ENCODE results near the gene HTR2C.

Gene HTR2C

DNA sequence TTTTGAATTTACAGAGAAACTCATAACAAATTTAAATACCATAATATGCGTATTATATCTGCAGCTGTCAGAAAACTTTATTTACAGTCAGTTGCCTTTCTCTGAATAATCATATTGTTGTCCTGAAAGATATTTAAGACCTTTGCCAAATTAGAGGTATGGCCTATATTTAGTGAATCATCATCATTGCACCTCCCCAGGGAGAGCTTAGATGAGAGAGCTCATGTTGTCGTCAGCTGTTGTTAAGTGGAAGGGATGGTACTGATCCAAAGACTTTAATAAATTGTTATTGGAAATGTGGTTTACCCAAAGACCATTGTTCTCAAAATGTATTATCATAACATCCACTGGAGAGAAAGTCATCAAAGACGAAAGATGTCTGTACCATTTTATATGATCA lies 128.6 kb downstream of the HTR2C start:
- no peak overlapping the region for H3K4me3 ChIP-seq (ENCODE audit: low read length)
- DNase-seq (ENCODE audit: low read depth), result no peak
- TF ChIP-seq, protein P1, sequence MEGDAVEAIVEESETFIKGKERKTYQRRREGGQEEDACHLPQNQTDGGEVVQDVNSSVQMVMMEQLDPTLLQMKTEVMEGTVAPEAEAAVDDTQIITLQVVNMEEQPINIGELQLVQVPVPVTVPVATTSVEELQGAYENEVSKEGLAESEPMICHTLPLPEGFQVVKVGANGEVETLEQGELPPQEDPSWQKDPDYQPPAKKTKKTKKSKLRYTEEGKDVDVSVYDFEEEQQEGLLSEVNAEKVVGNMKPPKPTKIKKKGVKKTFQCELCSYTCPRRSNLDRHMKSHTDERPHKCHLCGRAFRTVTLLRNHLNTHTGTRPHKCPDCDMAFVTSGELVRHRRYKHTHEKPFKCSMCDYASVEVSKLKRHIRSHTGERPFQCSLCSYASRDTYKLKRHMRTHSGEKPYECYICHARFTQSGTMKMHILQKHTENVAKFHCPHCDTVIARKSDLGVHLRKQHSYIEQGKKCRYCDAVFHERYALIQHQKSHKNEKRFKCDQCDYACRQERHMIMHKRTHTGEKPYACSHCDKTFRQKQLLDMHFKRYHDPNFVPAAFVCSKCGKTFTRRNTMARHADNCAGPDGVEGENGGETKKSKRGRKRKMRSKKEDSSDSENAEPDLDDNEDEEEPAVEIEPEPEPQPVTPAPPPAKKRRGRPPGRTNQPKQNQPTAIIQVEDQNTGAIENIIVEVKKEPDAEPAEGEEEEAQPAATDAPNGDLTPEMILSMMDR (conservative IDR thresholded peaks at IDR 0.05; ENCODE audit: low read length), result no peak

DNA sequence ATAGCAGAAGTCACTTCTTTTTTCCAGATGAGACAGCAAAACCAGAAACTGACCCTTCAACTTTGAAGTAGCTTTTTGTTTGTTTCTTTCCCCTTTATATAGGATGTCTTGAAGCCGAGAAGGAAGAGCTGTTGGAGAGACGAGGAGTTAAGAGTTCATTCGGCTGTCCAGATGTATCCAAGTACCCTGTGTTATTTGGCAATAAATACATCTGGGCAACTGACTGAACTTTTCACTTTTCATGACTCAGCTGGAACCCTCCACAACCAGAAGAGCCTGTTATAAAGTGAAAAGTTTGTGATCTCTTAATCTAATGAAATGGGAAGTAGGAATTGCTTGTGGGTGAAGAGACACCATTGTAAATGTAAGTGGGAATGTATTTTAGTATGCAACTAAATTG lies 131.2 kb downstream of the HTR2C start:
- no peak overlapping the region for H3K4me3 ChIP-seq (ENCODE audit: low read length)
- peak; percentile 20 for DNase-seq (ENCODE audit: low read depth)
- TF ChIP-seq, protein P1 (conservative IDR thresholded peaks at IDR 0.05; ENCODE audit: low read length), result no peak

DNA sequence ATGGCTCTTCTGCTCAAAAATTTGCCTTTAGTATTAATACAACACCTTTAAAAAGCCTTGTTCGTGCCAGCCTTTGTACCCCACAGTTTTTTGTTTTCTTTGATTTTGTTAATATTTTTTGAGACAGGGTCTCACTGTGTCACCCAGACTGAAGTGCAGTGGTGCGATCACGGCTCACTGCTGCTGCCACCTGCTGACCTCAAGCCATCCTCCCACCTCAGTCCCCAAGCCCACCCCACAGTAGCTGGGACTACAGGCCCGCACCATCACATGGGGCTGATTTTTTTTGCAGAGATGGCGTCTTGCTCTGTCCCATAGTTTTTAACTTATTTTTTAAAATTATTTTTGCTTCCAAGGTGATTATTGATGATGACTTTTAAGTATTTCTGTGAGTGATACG lies 134.0 kb downstream of the HTR2C start:
- H3K4me3 ChIP-seq (ENCODE audit: low read length), result no peak overlapping the region
- no peak for DNase-seq (ENCODE audit: low read depth)
- TF ChIP-seq, protein P1 (conservative IDR thresholded peaks at IDR 0.05; ENCODE audit: low read length), result peak; percentile 17; the same call in 1 of the 2 replicates

DNA sequence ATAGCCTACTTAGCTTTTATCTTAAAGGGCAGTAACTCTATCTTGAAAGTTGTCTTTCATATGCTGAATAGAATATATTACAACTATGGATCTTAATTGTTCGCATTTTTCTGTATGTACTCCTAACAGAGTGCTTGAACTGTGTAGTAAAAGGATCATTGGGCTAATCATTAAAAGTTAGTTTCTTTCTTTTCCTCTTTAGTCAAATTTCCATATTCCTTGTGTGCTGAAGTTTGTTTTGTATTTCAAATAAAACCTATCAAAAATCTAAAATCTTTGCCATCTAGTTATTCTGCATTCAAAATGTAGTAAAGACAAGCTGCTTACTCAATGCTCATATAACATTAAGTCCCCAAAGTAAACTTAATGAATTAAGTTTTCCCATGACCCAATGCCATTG lies 182.7 kb downstream of the HTR2C start:
- H3K4me3 ChIP-seq (ENCODE audit: low read length), result no peak overlapping the region
- TF ChIP-seq, protein P1 (conservative IDR thresholded peaks at IDR 0.05; ENCODE audit: low read length), result no peak
- no peak for DNase-seq (ENCODE audit: low read depth)

DNA sequence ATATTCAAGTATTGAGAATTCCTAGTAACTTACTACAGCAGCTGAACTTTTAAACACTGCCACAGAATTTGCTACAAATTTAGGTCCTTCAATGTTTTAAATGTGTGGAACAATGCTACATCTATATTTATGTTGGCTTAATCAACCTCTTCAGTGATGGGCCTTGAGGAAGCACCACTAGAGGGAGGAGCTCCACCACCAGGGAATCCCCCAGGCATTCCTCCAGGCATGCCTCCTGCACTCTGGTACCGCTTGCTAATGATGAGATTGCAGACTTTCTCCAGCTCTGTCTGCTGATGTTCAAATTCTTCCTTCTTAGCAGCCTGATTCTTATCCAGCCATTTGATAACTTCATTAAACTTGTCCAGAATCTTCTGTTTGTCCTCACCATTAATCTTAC lies 190.8 kb downstream of the HTR2C start:
- no peak overlapping the region for H3K4me3 ChIP-seq (ENCODE audit: low read length)
- peak; percentile 1 for DNase-seq (ENCODE audit: low read depth)
- TF ChIP-seq, protein P1 (conservative IDR thresholded peaks at IDR 0.05; ENCODE audit: low read length), result no peak; the same call in 1 of the 2 replicates

DNA sequence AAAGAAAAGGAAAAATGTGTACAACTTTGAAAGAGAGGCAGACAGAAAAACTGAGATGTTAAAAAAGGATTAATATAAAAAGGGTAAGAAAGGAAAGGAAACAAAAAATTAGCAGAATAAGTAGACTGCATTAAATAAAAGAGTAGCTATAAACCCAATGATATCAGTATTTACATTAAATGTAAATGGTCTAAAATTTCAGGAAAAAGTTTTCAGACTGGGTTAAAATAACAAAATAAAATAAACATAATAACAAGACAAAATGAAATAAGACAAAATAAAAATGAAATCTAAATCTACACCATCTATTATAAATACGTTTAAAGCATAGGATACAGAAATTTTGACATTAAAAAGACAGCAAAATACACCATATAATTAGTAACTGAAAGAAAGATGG lies 199.0 kb downstream of the HTR2C start:
- H3K4me3 ChIP-seq (ENCODE audit: low read length), result no peak overlapping the region
- no peak for DNase-seq (ENCODE audit: low read depth)
- TF ChIP-seq, protein P1 (conservative IDR thresholded peaks at IDR 0.05; ENCODE audit: low read length), result no peak

DNA sequence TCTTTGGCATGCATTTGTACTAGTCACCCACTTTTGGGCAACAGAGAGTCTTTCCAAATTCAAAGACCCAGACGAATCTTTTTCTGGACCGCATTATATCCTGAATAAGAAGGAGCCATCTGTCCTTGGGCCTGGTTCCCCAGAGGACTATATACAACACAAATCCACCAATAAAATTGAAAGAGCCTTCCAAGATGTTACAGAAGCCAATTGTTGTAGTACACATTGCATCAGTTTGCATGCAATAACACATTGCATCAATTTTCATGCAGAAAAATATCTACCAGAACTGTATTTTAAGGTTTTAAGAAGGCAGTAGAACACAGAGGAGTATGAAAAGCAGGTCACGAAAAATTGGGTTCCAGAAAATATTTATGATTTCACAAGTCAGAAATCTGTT lies 203.2 kb downstream of the HTR2C start:
- TF ChIP-seq, protein P1 (conservative IDR thresholded peaks at IDR 0.05; ENCODE audit: low read length), result no peak
- H3K4me3 ChIP-seq (ENCODE audit: low read length), result no peak overlapping the region
- peak; percentile 37 for DNase-seq (ENCODE audit: low read depth)
